ENCODE measurements around the gene SPX. TPM values are rescaled to one million over a fixed set of nuclear protein-coding genes. Genes with fewer than 3 reads are reported as not detected.
A peak's percentile ranks its signal among the peaks of the same experiment; 100 is the strongest.

Gene SPX
- polyA plus RNA-seq, 2 of the 4 experiments (the other 2 are of a cell fraction) = 2.9 to 39.8 TPM

DNA sequence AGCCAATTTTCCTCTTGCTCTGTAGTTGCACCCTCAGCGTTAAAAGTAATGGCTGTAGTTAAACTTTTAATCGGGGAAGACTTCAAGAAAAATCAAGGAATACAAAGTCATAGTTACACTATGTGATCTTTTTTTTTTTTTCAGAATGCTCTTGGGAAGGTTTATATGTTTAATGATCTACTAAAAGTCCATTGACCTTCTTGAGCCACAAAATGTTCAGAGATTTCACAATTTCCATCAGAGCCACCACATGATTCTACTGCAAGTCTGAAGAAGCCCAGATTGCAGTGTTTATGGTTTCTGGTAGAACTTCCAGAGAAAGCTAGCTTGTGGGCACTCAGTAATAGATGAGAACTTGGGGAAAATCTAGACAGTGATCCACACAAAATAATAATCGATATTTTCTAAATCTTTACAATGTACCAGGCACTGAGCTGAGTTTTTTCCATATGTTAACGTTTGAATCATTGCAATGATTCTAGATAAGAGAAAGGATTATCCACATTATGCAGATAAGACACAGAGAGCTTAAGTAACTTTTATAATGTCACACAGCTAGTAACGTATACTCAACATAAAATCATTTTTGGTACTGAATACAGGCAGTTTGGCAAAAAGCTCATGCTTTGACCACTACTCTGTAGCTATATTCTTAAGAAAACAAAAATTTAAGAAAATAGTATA lies 40.3 kb downstream of the SPX start:
- peak in 1 of 2 experiments; percentile 62 for DNase-seq (ENCODE audit: low read depth in 1 of 2, low spot score in 1 of 2)
- no peak for FAIRE-seq
- Histone ChIP-seq H3K4me1 (peaks cover 54% of the 10 kb centered on the region), H3K9me3 (no peaks in the 10 kb centered on the region), H3K27ac (peak overlapping the region; percentile 15 to 78; a peak in 5 of 6 replicates), H3K4me2 (peak overlapping the region; percentile 73), H3K4me3 (no peak overlapping the region)
- WGBS (ENCODE audit: missing lambda C conversion rate) = 35% methylated on average over 5 of the region's 5 CpGs
- TF ChIP-seq RFX5 (IDR thresholded peaks at IDR 0.05) = no peak
- 0 out of 2 replicates have a peak, but pooled peaks have one; percentile 62 for TF ChIP-seq KDM1A (IDR thresholded peaks at IDR 0.05; ENCODE audit: low read depth)
- TF ChIP-seq, protein P1, sequence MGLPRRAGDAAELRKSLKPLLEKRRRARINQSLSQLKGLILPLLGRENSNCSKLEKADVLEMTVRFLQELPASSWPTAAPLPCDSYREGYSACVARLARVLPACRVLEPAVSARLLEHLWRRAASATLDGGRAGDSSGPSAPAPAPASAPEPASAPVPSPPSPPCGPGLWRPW (IDR thresholded peaks at IDR 0.05) = 0 out of 2 replicates have a peak, but pooled peaks have one; percentile 33
- TF ChIP-seq, protein P2, sequence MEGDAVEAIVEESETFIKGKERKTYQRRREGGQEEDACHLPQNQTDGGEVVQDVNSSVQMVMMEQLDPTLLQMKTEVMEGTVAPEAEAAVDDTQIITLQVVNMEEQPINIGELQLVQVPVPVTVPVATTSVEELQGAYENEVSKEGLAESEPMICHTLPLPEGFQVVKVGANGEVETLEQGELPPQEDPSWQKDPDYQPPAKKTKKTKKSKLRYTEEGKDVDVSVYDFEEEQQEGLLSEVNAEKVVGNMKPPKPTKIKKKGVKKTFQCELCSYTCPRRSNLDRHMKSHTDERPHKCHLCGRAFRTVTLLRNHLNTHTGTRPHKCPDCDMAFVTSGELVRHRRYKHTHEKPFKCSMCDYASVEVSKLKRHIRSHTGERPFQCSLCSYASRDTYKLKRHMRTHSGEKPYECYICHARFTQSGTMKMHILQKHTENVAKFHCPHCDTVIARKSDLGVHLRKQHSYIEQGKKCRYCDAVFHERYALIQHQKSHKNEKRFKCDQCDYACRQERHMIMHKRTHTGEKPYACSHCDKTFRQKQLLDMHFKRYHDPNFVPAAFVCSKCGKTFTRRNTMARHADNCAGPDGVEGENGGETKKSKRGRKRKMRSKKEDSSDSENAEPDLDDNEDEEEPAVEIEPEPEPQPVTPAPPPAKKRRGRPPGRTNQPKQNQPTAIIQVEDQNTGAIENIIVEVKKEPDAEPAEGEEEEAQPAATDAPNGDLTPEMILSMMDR (IDR thresholded peaks at IDR 0.05) = no peak
- TF ChIP-seq NFE2L2 (conservative IDR thresholded peaks at IDR 0.05; ENCODE audit: low read length) = no peak
- TF ChIP-seq RNF2 (IDR thresholded peaks at IDR 0.05; ENCODE audit: borderline replicate concordance, low read depth) = no peak
- TF ChIP-seq HEYL (CRISPR knock-in tag; IDR thresholded peaks at IDR 0.05) = no peak
- TF ChIP-seq CEBPB (IDR thresholded peaks at IDR 0.05) = peak; percentile 48 to 53; a peak in 2 of 4 replicates
- TF ChIP-seq HDAC2 (IDR thresholded peaks at IDR 0.05) = peak; percentile 76; the same call in 1 of the 2 replicates
- CTCF ChIA-PET = no interaction called here
- peak in 1 of 2 experiments; percentile 30; a peak in 1 of 6 replicates for ATAC-seq
- POLR2A ChIA-PET = interaction anchor here (0.6 kb wide), 1 partner anchor 75 kb away, joined by 7 read pairs; no protein-coding TSS in a partner anchor

DNA sequence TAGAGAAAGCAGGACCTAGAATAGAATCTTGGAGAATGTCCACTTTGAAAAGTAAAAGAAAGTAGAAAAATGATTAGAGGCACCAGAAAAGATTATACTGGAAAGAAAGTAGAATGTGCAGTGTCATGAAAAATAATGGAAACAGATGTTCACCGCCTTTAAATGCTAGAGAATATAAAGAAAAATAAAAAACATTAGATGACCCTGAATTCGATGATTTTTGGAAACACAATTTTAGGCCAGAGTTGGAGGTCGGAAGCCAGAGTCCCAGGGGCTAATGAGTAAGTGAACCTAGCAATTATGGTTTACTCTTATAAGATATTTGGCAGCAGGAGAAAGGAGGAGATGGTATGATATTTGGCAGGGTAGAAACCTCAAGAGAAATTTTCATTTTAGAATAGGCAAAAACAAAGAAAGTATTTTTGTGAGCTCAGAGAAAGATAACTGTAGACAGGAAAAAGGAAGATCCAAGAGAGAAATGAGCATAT lies 40.9 kb downstream of the SPX start:
- FAIRE-seq (no peak), ATAC-seq (no peak), DNase-seq (ENCODE audit: low read depth in 1 of 2, low spot score in 1 of 2) (no peak)
- Histone ChIP-seq H3K4me3 (no peak overlapping the region), H3K9me3 (no peaks in the 10 kb centered on the region), H3K27ac (peak overlapping the region; percentile 22 to 78; a peak in 4 of 6 replicates), H3K4me1 (peaks cover 48% of the 10 kb centered on the region), H3K4me2 (peak overlapping the region; percentile 73)
- POLR2A ChIA-PET = interaction anchor here (0.6 kb wide), 1 partner anchor 75 kb away, joined by 7 read pairs; no protein-coding TSS in a partner anchor
- WGBS (ENCODE audit: missing lambda C conversion rate) = 94% methylated on average over 3 of the region's 3 CpGs
- CTCF ChIA-PET = no interaction called here
- no peak for TF ChIP-seq CBX8 (IDR thresholded peaks at IDR 0.05)
- TF ChIP-seq NFE2L2 (conservative IDR thresholded peaks at IDR 0.05; ENCODE audit: low read length) = 0 out of 2 replicates have a peak, but pooled peaks have one; percentile 3
- TF ChIP-seq, protein P3, sequence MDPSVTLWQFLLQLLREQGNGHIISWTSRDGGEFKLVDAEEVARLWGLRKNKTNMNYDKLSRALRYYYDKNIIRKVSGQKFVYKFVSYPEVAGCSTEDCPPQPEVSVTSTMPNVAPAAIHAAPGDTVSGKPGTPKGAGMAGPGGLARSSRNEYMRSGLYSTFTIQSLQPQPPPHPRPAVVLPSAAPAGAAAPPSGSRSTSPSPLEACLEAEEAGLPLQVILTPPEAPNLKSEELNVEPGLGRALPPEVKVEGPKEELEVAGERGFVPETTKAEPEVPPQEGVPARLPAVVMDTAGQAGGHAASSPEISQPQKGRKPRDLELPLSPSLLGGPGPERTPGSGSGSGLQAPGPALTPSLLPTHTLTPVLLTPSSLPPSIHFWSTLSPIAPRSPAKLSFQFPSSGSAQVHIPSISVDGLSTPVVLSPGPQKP (IDR thresholded peaks at IDR 0.05; ENCODE audit: low read depth, low read length) = no peak
- no peak for TF ChIP-seq RARB (CRISPR knock-in tag; IDR thresholded peaks at IDR 0.05)
- TF ChIP-seq JUNB (IDR thresholded peaks at IDR 0.05) = no peak
- 0 out of 2 replicates have a peak, but pooled peaks have one; percentile 9 for TF ChIP-seq HDAC2 (IDR thresholded peaks at IDR 0.05)
- no peak for TF ChIP-seq HOXA7 (CRISPR knock-in tag; IDR thresholded peaks at IDR 0.05)
- TF ChIP-seq, protein P4, sequence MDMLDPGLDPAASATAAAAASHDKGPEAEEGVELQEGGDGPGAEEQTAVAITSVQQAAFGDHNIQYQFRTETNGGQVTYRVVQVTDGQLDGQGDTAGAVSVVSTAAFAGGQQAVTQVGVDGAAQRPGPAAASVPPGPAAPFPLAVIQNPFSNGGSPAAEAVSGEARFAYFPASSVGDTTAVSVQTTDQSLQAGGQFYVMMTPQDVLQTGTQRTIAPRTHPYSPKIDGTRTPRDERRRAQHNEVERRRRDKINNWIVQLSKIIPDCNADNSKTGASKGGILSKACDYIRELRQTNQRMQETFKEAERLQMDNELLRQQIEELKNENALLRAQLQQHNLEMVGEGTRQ (IDR thresholded peaks at IDR 0.05) = no peak
- no peak for TF ChIP-seq SREBF2 (IDR thresholded peaks at IDR 0.05)
- no peak for TF ChIP-seq JUN (IDR thresholded peaks at IDR 0.05)
- TF ChIP-seq, protein P5, sequence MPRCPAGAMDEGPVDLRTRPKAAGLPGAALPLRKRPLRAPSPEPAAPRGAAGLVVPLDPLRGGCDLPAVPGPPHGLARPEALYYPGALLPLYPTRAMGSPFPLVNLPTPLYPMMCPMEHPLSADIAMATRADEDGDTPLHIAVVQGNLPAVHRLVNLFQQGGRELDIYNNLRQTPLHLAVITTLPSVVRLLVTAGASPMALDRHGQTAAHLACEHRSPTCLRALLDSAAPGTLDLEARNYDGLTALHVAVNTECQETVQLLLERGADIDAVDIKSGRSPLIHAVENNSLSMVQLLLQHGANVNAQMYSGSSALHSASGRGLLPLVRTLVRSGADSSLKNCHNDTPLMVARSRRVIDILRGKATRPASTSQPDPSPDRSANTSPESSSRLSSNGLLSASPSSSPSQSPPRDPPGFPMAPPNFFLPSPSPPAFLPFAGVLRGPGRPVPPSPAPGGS (IDR thresholded peaks at IDR 0.05) = no peak
- no peak for TF ChIP-seq RNF2 (IDR thresholded peaks at IDR 0.05; ENCODE audit: borderline replicate concordance, low read depth)
- TF ChIP-seq CBX2 (IDR thresholded peaks at IDR 0.05; ENCODE audit: borderline replicate concordance, low read depth) = no peak
- no peak for TF ChIP-seq PHF8 (IDR thresholded peaks at IDR 0.05; ENCODE audit: borderline replicate concordance, low read depth)
- TF ChIP-seq NR3C1 (IDR thresholded peaks at IDR 0.05) = no peak
- no peak for TF ChIP-seq POLR2A (IDR thresholded peaks at IDR 0.05; ENCODE audit: low read length)
- TF ChIP-seq, protein P6, sequence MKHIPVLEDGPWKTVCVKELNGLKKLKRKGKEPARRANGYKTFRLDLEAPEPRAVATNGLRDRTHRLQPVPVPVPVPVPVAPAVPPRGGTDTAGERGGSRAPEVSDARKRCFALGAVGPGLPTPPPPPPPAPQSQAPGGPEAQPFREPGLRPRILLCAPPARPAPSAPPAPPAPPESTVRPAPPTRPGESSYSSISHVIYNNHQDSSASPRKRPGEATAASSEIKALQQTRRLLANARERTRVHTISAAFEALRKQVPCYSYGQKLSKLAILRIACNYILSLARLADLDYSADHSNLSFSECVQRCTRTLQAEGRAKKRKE (CRISPR knock-in tag; IDR thresholded peaks at IDR 0.05; ENCODE audit: low read depth) = no peak
- peak; percentile 53 for TF ChIP-seq MAFK (IDR thresholded peaks at IDR 0.05; ENCODE audit: partially characterized antibody)
- TF ChIP-seq CHD4 (IDR thresholded peaks at IDR 0.05; ENCODE audit: borderline replicate concordance) = no peak
- no peak for TF ChIP-seq HOXB5 (CRISPR knock-in tag; IDR thresholded peaks at IDR 0.05)
- no peak for TF ChIP-seq MYC (IDR thresholded peaks at IDR 0.05; ENCODE audit: borderline replicate concordance, low read length)
- no peak for TF ChIP-seq BHLHE40 (IDR thresholded peaks at IDR 0.05; ENCODE audit: low read depth, low read length)
- TF ChIP-seq TP53 (CRISPR knock-in tag; IDR thresholded peaks at IDR 0.05) = no peak
